Activated CD8-positive, alpha-beta memory T cell treated with anti-CD3 and anti-CD28 coated beads for 48 hours (primary cell): Measurements from ENCODE around the gene MEF2A.

Experiments used
- DNase-seq, 3 experiments: peaks; one replicate each; pipeline ENCODE4 v3.0.0-alpha.2; 2020; ENCODE audit warnings: low read depth in 2 of 3, low spot score in 2 of 3

MEF2A gene

DNA sequence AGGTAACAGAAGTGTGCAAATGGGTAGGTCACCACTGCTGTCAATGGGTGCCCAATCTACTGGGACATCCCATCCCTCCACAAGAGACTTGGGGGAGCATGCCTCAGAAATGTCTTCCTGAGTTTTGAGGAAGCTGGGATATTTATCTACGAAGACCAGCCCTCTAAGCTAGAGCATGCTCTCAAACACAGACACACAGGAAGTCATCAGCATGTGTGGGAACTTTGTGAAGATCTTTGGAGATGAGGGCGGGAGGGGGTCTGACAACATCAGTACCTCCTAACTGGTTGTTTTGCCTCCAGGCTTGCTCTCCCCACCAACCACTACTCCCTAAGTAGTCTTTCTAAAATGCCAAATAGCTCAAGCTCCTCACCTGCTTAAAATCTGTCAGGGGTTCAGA lies 3.5 kb upstream of the MEF2A start:
- DNase-seq, result no peak

GRCh38 chr15:99564221-99565048 lies 1.3 kb upstream of the MEF2A start:
- no peak for DNase-seq

DNA sequence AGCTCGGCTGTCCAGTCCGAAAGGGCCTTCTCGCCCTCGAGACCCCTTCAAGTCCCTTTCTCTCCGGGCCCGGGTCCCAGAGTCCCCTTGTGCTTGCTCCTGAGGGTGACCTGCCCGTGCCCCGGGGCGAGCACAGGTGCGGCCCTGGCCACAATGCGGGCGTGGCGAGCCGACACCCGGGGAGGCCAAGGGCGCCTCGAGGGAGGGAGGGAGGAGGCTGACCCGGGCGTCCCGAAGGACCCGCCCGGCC lies 810 bp upstream of the MEF2A start:
- no peak for DNase-seq

DNA sequence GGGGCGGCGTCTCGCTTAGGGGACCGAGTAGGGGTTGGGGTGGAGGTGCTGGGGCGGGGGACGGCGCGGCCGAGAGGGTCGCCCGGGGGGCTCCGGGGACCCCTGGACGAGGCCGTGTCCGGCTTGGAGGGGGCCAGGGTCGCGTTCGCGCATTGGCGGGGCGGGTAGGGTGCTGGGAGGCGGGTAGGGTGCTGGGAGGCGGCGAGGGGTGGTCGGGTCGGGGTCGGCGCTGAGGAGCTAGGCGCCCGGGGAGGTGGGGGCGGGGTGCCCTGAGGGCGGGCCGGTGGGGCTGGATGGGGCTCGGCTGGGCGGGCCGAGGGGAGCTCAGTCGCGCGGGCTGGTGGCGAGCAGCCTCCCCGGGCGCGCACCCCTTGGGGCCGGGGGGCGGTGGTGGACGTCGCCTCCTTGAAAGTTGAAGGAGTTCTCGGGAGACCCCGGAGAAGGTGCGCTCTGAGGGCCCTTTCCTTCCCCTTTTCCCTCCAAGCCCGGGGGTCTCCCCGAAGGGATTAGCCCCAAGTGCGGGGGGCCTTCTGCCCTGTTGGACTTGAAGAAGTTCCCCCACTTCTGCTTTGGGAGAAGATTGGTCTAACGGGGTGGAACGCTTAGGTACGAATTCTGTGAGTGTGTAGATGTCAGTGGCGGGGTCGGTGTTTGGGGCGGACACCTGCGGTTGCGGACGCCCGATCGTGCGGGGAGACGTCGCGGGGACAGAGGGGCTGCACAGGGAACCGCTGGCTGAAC lies 543 bp downstream of the MEF2A start:
- DNase-seq, result no peak

DNA sequence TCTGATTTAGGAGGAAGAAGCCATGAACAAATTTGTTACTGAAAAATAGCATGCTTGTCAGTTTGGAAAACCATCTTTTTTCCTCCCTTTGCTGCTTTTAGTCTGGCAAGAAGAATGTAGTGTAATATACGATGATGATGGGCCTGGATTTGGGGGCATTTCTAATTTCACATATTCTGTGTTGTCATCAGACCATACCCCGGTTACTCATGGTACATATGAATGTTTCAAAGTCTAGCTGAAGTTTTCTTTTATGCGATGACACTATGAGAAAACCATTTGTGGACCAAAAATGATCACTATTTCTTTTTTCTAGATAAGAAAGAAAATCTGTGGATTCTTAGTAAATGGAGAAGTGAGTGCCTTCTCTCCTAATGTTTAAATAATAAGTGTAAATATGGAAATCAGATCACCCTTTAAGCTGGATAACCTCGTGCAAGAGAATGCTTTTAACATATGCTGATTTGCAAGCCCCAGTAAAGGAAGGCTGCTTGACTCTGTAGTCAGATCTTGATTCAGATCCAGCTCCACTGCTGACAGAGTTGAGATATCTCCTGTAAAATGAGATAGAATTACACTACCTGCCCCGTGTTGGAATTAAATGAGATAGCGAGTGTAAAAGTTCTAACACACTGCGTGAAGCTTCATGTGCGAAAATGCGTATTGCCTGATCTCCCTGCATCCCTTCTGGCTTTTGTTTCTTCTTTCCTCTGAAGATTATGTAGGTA lies 3.0 kb downstream of the MEF2A start:
- no peak for DNase-seq

DNA sequence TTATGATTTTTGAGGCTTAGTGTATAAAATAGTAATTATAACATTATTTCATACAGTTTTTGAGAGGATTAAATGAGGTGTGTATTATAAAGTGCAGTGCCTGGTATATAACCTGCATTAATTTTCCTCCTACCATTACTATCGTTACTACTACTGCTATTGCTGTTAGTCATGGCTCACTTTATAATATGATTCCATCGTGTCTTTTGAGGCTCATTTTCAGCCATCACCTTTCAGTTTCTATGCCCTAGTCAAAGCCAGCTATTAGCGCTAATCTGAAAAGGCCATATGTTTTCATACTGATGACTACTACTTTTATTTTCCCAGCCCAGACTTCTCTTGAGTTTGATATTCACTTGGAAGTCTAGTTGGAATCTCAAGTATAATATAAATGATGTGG lies 5.5 kb downstream of the MEF2A start:
- no peak for DNase-seq

DNA sequence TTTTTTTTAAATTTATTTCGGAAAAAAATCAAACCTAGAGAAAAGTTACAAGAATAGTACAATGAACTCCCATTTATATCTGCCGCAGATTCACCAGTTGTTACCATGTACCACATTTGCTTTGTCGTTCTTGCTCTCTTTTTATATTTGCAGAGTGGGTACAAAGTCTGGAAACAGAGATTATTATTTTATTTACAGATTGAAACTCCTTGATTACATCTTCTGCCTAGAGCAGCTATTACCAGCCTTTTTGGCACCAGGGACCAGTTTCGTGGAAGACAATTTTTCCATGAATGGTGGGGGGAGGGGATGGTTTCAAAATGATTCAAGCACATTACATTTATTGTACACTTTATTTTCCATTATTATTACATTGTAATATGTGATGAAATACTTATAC lies 8.3 kb downstream of the MEF2A start:
- DNase-seq, result no peak

GRCh38 chr15:99574502-99574901 lies 8.7 kb downstream of the MEF2A start:
- DNase-seq, result no peak

GRCh38 chr15:99578809-99579208 lies 13.0 kb downstream of the MEF2A start:
- no peak for DNase-seq

GRCh38 chr15:99580076-99580475 lies 14.3 kb downstream of the MEF2A start:
- no peak for DNase-seq

GRCh38 chr15:99582508-99582960 lies 16.8 kb downstream of the MEF2A start:
- no peak for DNase-seq

GRCh38 chr15:99584081-99584600 lies 18.4 kb downstream of the MEF2A start:
- no peak for DNase-seq

DNA sequence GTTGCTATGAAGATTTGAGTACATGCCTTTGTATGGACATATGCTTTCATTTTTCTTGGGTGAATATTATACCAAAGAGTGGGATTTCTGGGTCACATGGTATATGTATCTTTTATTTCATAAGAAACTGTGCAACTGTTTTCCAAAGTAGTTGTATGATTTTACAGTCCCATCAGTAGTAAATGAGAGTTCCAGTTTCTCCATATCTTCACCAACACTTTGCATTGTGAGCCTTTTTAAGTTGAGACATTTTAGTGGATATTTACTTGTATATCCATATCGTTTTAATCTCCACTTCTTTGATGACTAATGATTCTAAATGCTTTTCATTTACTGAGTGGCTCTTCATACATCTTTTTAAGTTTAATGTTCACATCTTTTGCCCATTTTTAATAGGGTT lies 20.3 kb downstream of the MEF2A start:
- no peak for DNase-seq

DNA sequence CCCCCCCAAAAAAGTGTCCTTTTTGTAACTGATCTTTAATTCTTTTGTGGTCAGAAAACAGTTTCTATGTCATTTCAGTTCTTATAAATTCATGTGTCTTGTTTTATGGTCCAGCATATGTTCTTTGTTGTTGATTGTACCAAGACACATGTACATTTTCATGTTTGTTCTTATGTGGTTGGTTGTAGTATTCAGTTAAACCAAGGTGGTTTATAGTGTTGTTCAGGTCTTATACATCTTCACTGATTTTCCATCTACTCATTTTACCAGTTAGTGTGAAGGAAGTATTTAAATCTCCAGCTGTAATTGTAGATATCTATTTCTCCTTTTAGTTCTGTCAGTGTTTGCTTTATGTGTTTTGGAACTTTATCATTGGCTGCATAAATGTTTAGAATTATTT lies 24.0 kb downstream of the MEF2A start:
- DNase-seq, result no peak

- DNase-seq, result no peak
Observed at GRCh38 chr15:99590913-99591646, 25.3 kb downstream of the MEF2A start.

- DNase-seq, result no peak
Observed at GRCh38 chr15:99592145-99592791, 26.5 kb downstream of the MEF2A start.

DNA sequence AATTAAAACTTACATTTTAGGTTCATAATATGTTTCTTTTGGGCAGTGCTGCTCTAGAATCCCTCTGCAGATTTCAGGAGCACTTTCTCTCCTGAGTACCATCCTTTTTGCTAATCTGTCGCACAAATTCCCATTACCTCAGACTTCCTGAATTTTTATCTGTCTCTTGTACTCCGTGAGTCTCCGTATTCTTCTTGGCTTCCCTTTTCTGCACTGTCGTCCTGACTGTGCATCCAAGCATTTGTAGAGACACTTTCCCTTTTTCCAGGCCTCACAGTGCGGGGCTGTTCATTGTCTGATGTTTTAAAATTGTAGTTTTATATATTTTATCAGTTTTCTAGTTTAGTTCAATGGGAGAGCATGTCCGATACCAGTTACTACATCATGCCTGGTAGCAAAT lies 27.3 kb downstream of the MEF2A start:
- no peak for DNase-seq

- DNase-seq, result no peak
Observed at GRCh38 chr15:99594916-99595315, 29.1 kb downstream of the MEF2A start.

DNA sequence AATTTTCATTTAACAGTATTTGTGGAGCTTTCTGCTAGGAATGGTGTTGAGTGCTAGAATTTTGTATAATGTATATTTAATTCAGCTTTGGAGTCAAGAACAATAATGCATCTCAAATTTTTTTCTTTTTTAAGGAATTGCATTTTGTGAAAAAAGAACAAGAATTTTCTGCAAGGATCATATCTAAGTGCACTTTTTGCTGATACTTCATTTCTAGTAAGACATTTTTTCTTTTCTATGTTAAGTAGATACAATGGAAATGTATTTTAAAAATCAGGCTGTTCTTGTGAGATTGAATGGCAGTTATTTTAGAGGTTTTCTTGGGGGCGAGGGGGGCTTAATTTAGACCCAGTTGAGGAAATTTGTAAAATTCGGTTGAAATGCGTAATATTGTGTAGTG lies 32.5 kb downstream of the MEF2A start:
- DNase-seq, result no peak

DNA sequence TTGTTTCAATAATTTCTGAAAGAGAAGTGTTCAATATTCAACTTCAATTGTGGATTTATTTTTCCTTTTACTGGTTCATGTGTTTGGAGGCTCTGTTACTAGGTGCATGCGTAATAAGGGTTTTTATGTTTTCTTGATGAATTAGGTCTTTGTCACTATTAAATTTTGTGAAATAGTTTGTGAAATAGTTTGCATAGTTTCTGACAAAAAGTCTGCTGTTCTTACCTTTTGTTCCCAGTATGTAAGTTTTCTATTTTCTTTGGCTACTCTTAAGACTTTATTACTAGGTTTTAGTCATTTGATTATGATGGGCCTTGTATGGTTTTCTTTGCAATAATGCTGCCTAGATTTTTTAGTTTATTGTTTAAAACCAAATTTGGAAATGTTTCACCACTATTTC lies 38.0 kb downstream of the MEF2A start:
- DNase-seq, result no peak

GRCh38 chr15:99604865-99605264 lies 39.1 kb downstream of the MEF2A start:
- DNase-seq, result no peak
